Stomach (tissue), 4 donors: Measurements from ENCODE around the gene KCNK5.

Source experiments
- CTCF ChIP-seq, 7 experiments: fragments of 450-650 bp in 4 of 7; fragments of 200-600 bp in 3 of 7; sonication (generic) in 3 of 7; IDR thresholded peaks; one replicate each; pipeline ENCODE4 v1.5.1; 2016 to 2019; ENCODE audit warnings: antibody characterized with exemption in 7 of 7, control low read depth in 2 of 7, mild to moderate bottlenecking in 1 of 7
- POLR2A ChIP-seq, 4 donors: fragments of 450-650 bp; IDR thresholded peaks; one replicate each; pipeline ENCODE4 v1.6.1; 2016; ENCODE audit warnings: antibody characterized with exemption in 4 of 4, control low read depth in 2 of 4, mild to moderate bottlenecking in 1 of 4, moderate library complexity in 1 of 4

- TF ChIP-seq CTCF (IDR thresholded peaks at IDR 0.05) (no peak), POLR2A (IDR thresholded peaks at IDR 0.05) (no peak)
Observed at GRCh38 chr6:39239527-39240154, 10.4 kb upstream of the KCNK5 start.
